Measurements from ENCODE around the gene UST. TPM values are rescaled to one million over a fixed set of nuclear protein-coding genes. Genes with fewer than 3 reads are reported as not detected.

UST gene
- total RNA-seq, 4 donors from 2014 or later: 4.8 to 9.0 (median 7.8) TPM

DNA sequence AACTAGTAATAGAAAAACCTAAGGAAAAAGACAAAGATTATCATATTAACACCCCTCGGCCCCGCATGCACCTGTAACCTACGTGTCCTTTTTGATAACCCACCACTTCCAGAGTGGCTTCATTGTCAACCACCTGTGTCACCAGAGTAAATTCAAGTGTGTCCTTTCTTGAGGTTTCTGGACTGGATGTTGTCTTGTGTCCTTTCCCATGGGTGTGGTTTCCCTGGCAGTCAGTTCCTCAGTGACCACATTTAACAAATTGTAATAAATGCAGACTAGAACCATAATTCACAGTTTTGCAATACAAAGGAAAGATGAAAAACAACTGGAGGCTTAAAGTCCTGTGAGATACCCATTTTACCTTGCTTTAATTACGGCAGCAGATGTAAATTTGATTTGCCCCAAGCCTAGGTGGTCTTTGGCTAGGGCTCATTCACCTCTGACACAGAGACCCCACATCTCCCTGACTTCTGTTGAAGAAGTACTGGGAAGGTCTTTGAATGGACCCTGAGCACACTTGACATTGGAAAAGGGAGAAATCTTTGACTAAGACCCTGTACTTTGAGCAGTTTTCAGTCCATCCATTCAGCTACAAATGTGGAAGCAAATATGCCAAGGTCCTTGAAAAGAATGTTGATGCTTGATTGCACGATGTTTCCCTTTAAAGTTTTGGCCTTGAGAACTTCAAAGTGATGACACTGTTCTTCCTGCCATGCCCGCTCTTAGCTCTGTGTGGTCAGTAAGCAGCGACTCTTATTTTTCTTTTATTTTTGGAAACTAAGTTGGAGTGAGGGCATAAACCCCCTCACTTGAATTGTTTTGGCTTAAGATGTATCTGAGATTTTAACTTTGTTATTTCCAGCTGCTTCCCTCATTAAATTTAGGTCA is 232.4 kb downstream of the UST start:
- Histone ChIP-seq H3K4me1 (no peaks in the 10 kb centered on the region), H3K4me3 (no peak overlapping the region), H3K9me3 (no peaks in the 10 kb centered on the region), H3K27me3 (no peaks in the 10 kb centered on the region), H3K36me3 (no peaks in the 10 kb centered on the region), H3K27ac (no peak overlapping the region)
- WGBS, 2 donors (ENCODE audit: low coverage in 1 of 2): 76% methylated on average over 5 to 7 of the region's 7 CpGs
- DNase-seq: no peak
- in situ Hi-C loops (cut with MboI; ENCODE audit: low pct_ligation_motif_present in 1 of 4, low pct_unique_long_range_greater_than_20kb in 1 of 4, low sequenced_read_pairs in 3 of 4): no loop called here
- intact Hi-C loops (cut with DNase I; ENCODE audit: low total_unique reads): no loop called here
- TF ChIP-seq POLR2AphosphoS5 (IDR thresholded peaks at IDR 0.05): no peak
- TF ChIP-seq, protein P1, sequence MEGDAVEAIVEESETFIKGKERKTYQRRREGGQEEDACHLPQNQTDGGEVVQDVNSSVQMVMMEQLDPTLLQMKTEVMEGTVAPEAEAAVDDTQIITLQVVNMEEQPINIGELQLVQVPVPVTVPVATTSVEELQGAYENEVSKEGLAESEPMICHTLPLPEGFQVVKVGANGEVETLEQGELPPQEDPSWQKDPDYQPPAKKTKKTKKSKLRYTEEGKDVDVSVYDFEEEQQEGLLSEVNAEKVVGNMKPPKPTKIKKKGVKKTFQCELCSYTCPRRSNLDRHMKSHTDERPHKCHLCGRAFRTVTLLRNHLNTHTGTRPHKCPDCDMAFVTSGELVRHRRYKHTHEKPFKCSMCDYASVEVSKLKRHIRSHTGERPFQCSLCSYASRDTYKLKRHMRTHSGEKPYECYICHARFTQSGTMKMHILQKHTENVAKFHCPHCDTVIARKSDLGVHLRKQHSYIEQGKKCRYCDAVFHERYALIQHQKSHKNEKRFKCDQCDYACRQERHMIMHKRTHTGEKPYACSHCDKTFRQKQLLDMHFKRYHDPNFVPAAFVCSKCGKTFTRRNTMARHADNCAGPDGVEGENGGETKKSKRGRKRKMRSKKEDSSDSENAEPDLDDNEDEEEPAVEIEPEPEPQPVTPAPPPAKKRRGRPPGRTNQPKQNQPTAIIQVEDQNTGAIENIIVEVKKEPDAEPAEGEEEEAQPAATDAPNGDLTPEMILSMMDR (IDR thresholded peaks at IDR 0.05): no peak
- TF ChIP-seq EP300 (IDR thresholded peaks at IDR 0.05; ENCODE audit: low read depth): no peak
- TF ChIP-seq POLR2A (IDR thresholded peaks at IDR 0.05): no peak

DNA sequence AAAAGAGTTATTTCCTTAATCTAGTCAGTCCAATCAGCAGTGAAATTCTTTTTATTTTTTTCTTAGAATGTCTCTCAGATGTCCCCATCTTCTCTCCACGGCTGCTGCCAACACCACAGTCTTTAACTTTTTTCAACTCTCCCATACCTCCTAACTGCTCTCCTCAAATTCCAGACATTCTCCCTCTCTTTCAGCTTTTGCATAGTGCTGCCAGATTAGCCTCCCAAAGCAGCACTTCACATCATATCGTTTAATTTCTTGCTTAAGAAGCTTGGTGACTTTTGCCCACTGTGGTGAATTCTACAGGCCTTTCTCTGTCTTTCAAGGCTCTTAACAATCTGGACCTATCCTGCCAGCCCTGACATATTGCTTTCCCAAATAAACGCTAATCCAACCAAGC is 233.4 kb downstream of the UST start:
- in situ Hi-C loops (cut with MboI; ENCODE audit: low pct_ligation_motif_present in 1 of 4, low pct_unique_long_range_greater_than_20kb in 1 of 4, low sequenced_read_pairs in 3 of 4) (no loop called here), intact Hi-C loops (cut with DNase I; ENCODE audit: low total_unique reads) (no loop called here)
- Histone ChIP-seq H3K4me1 (no peaks in the 10 kb centered on the region), H3K4me3 (no peak overlapping the region), H3K9me3 (no peaks in the 10 kb centered on the region), H3K36me3 (no peaks in the 10 kb centered on the region), H3K27me3 (no peaks in the 10 kb centered on the region), H3K27ac (no peak overlapping the region)
- no peak for DNase-seq
- TF ChIP-seq POLR2AphosphoS5 (IDR thresholded peaks at IDR 0.05) (no peak), POLR2A (IDR thresholded peaks at IDR 0.05) (no peak), EP300 (IDR thresholded peaks at IDR 0.05; ENCODE audit: low read depth) (no peak)
- TF ChIP-seq, protein P1 (IDR thresholded peaks at IDR 0.05): no peak
- 75% methylated on average over 2 to 3 of the region's 3 CpGs for WGBS, 2 donors (ENCODE audit: low coverage in 1 of 2)

DNA sequence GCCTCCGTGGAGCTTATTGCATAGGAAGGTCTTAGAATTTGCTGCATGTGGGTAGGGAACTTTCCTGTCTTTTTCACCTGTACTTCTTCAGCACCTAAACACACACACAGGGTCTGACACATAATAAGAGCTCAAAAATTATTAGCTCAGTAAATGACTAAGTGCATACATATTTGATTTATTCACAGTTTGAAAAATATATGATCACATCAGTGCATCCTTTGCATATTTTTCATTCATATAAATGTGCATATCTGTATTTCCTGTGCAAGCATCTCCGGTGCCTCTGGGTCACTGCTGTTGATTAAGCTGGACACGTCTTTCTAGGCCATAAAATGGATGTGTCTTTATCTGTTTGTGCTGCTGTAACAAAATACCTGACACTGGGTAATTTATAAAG is 234.7 kb downstream of the UST start:
- TF ChIP-seq, protein P1 (IDR thresholded peaks at IDR 0.05): no peak
- no peak for TF ChIP-seq EP300 (IDR thresholded peaks at IDR 0.05; ENCODE audit: low read depth)
- TF ChIP-seq POLR2AphosphoS5 (IDR thresholded peaks at IDR 0.05): no peak
- no peak for TF ChIP-seq POLR2A (IDR thresholded peaks at IDR 0.05)
- H3K27ac ChIP-seq: no peak overlapping the region
- H3K9me3 ChIP-seq: no peaks in the 10 kb centered on the region
- H3K4me3 ChIP-seq: no peak overlapping the region
- WGBS, 2 donors (ENCODE audit: low coverage in 1 of 2): 80 to 82% methylated on average over 2 to 3 of the region's 3 CpGs
- intact Hi-C loops (cut with DNase I; ENCODE audit: low total_unique reads): no loop called here
- no peaks in the 10 kb centered on the region for H3K27me3 ChIP-seq
- H3K4me1 ChIP-seq: no peaks in the 10 kb centered on the region
- no peaks in the 10 kb centered on the region for H3K36me3 ChIP-seq
- in situ Hi-C loops (cut with MboI; ENCODE audit: low pct_ligation_motif_present in 1 of 4, low pct_unique_long_range_greater_than_20kb in 1 of 4, low sequenced_read_pairs in 3 of 4): no loop called here
- no peak for DNase-seq

DNA sequence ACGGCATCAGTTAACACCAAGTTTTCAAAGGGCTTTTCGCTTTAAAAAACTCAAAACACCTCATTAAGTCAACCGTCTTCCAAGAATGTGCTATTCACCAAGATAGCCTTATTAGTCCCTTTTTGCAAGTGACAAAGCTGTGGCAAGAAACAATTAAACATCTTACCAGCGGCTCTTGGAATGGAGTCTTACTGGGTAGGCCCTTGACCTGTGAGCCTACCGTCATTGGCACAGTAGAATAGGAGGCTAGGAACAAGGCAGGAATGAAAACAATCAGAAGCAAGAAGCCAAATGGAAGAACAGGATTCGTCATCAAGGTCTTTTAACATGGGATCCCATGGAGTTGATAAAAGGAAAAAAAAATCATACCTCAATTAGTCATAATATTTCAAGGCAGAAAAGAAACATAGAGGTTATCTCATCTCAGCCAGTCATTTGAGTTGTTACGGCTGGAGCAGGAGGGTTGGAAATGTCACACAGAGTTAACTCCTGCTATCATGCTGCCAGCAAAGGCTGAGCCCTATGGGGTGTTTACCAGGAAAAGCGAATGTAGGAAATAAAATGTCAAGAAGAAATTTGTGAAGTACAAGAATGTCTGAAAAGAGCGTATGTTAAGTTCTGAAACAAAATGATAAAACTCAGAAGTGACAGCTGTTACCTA is 236.4 kb downstream of the UST start:
- TF ChIP-seq POLR2A (IDR thresholded peaks at IDR 0.05) (no peak), EP300 (IDR thresholded peaks at IDR 0.05; ENCODE audit: low read depth) (no peak), POLR2AphosphoS5 (IDR thresholded peaks at IDR 0.05) (no peak)
- TF ChIP-seq, protein P1 (IDR thresholded peaks at IDR 0.05): no peak
- in situ Hi-C loops (cut with MboI; ENCODE audit: low pct_ligation_motif_present in 1 of 4, low pct_unique_long_range_greater_than_20kb in 1 of 4, low sequenced_read_pairs in 3 of 4): no loop called here

More for the DNA sequence above, 236.4 kb downstream of the UST start:
- no peaks in the 10 kb centered on the region for H3K4me1 ChIP-seq
- H3K4me3 ChIP-seq: no peak overlapping the region
- intact Hi-C loops (cut with DNase I; ENCODE audit: low total_unique reads): no loop called here
- no peak overlapping the region for H3K27ac ChIP-seq
- no peak for DNase-seq
- no peaks in the 10 kb centered on the region for H3K27me3 ChIP-seq
- H3K9me3 ChIP-seq: no peaks in the 10 kb centered on the region
- 91 to 96% methylated on average over 9 of the region's 9 CpGs for WGBS, 2 donors (ENCODE audit: low coverage in 1 of 2)
- no peaks in the 10 kb centered on the region for H3K36me3 ChIP-seq
